ENCODE results near the gene OSBPL8.

DNA sequence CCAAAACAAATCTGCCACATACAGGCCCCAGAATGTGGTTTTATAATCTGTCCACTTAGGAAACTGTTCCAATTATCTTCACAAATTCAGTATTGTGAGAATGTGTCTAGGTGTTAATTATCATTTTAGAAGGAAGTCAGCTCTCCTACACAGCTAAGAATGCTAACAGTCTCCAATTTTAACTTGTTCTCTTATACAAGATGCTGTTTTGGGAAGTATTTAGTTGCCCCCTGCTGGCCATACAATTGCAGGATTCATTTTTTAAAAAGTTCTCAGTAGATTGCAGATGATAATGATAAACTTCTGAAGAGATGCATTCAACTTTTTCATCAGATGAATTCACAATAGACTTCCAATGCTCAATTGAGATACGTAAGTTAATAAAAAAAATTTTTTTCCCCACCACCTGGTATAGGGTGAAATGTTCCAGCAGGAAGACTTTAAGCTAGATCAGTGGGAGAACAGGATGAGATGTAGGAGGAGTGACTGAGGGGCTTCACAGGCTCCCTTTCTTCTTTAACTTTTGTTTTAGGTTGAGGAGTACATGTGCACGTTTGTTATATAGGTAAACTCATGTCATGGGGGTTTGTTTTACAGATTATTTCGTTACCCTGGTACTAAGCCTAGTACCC, 27.3 kb upstream of the OSBPL8 start:
- no peak for TF ChIP-seq POLR2AphosphoS5 (IDR thresholded peaks at IDR 0.05)
- TF ChIP-seq, protein P1, sequence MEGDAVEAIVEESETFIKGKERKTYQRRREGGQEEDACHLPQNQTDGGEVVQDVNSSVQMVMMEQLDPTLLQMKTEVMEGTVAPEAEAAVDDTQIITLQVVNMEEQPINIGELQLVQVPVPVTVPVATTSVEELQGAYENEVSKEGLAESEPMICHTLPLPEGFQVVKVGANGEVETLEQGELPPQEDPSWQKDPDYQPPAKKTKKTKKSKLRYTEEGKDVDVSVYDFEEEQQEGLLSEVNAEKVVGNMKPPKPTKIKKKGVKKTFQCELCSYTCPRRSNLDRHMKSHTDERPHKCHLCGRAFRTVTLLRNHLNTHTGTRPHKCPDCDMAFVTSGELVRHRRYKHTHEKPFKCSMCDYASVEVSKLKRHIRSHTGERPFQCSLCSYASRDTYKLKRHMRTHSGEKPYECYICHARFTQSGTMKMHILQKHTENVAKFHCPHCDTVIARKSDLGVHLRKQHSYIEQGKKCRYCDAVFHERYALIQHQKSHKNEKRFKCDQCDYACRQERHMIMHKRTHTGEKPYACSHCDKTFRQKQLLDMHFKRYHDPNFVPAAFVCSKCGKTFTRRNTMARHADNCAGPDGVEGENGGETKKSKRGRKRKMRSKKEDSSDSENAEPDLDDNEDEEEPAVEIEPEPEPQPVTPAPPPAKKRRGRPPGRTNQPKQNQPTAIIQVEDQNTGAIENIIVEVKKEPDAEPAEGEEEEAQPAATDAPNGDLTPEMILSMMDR (IDR thresholded peaks at IDR 0.05) = peak in 2 of 4 experiments; percentile 36 to 54

Data from sigmoid colon (tissue), 4 donors.